NT2/D1 (cell line): ENCODE measurements around the gene AGFG2.
"Not testable (repeated sequence)": the region's sequence is repeated elsewhere in the genome, so short reads cannot be mapped to it uniquely, and the experiment has no call there.

Experiments
- DNase-seq: peaks from one replicate; pipeline ENCODE4 v3.0.0-alpha.2; 2011; ENCODE audit warnings: low read depth, low spot score
- H3K27me3 ChIP-seq: 2 replicates; pipeline ENCODE4 v1.6.0; 2011; ENCODE audit warnings: mild to moderate bottlenecking; ENCODE audit not compliant: insufficient read length, insufficient read depth
- H3K36me3 ChIP-seq: 2 replicates; pipeline ENCODE4 v1.6.1; 2011; ENCODE audit warnings: mild to moderate bottlenecking, low read length, mixed read lengths; ENCODE audit not compliant: insufficient read depth, insufficient read length
- H3K4me1 ChIP-seq: 2 replicates; pipeline ENCODE4 v1.5.1; 2011; ENCODE audit not compliant: insufficient read depth, insufficient read length
- H3K4me3 ChIP-seq: 2 replicates; pipeline ENCODE4 v1.5.1; 2011; ENCODE audit warnings: low read depth; ENCODE audit not compliant: insufficient read length
- H3K9ac ChIP-seq: 2 replicates; pipeline ENCODE4 v1.6.0; 2011; ENCODE audit warnings: low read depth; ENCODE audit not compliant: insufficient read length
- H3K9me3 ChIP-seq: 2 replicates; pipeline ENCODE4 v1.5.1; 2011; ENCODE audit warnings: mild to moderate bottlenecking, low read length; ENCODE audit not compliant: insufficient read depth
- SUZ12 ChIP-seq: IDR thresholded peaks from 2 replicates; pipeline ENCODE4 v1.6.1; 2011; ENCODE audit not compliant: insufficient read length, insufficient read depth; ENCODE audit errors: extremely low read depth
- YY1 ChIP-seq: IDR thresholded peaks from 2 replicates; pipeline ENCODE4 v1.6.1; 2011; ENCODE audit not compliant: insufficient read length, insufficient read depth
- ZNF274 ChIP-seq: IDR thresholded peaks from 2 replicates; pipeline ENCODE4 v1.6.1; 2011; ENCODE audit warnings: mild to moderate bottlenecking, low read depth, low read length

The AGFG2 gene

DNA sequence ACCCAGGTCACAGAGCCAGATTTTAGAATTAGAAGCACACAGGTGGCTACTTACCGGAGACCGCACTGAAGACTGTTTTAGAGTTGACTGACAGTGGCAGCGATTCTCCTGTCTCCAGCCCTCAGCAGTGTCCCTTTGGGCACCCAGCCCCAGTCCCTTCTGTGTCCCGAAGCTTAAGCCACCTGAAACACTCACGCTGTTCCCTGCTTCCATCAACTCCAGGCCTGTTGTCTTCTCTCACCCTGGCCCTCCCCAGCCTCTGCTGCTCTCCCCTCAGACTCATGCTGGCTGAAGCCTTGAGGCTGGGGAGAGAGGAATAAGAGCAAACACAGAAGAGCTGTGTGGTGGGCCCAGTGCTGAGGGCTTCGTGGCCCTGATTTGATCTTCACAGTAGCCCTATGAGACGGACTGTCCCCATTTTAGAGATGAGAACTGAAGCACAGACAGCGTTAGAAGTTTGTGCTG, 24.1 kb downstream of the AGFG2 start:
- H3K4me1 ChIP-seq: peaks cover 5% of the 10 kb centered on the region
- no peak overlapping the region for H3K4me3 ChIP-seq
- H3K9ac ChIP-seq: no peak overlapping the region
- peaks cover 11% of the 10 kb centered on the region for H3K36me3 ChIP-seq
- H3K27me3 ChIP-seq: no peaks in the 10 kb centered on the region
- no peaks in the 10 kb centered on the region for H3K9me3 ChIP-seq
- TF ChIP-seq SUZ12 (no peak), YY1 (no peak), ZNF274 (no peak)
- DNase-seq: no peak

DNA sequence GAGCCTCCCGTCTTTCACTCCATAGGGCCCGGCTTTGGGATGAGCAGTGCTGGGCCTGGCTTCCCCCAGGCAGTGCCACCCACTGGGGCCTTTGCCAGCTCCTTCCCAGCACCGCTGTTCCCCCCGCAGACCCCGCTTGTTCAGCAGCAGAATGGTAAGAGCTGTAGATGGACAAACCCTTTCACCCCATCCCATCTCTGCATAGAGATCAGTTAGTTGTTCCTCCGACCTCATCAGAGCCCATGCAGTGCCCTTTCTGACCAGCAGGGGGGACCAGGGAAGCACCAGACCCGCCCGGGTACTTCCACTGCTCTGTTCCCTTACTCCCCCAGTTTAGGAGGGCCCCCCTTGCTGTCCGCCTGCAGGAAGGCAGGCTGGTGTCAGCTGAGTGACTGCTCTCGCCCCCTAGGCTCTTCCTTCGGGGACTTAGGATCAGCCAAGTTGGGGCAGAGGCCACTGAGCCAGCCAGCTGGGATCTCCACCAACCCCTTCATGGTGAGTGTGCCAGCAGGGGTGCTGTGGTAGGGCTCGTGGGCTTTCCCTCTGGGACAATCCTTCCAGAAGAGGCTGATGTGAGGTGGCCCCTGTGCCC, 24.9 kb downstream of the AGFG2 start:
- Histone ChIP-seq H3K36me3 (peaks cover 11% of the 10 kb centered on the region), H3K27me3 (no peaks in the 10 kb centered on the region), H3K4me1 (peaks cover 10% of the 10 kb centered on the region), H3K9ac (no peak overlapping the region), H3K4me3 (no peak overlapping the region), H3K9me3 (no peaks in the 10 kb centered on the region)
- DNase-seq: peak; percentile 60
- TF ChIP-seq SUZ12 (no peak), ZNF274 (no peak), YY1 (no peak)

DNA sequence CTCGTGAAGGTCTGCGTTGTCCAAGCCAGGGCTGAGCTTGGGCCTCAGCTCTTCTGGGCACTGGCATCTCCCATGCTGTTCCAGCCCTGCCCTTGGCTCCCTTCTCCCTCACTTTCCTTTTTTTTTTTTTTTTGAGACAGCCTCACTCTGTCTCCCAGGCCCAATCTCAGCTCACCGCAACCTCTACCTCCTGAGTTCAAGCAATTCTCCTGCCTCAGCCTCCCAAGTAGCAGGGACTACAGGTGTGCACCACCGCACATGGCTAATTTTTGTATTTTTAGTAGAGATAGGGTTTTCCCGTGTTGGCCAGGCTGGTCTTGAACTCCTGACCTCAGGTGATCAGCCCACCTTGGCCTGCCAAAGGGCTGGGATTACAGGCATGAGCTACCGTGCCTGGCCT, 25.4 kb downstream of the AGFG2 start:
- H3K36me3 ChIP-seq: peaks cover 11% of the 10 kb centered on the region
- H3K9ac ChIP-seq, H3K9me3 ChIP-seq, H3K27me3 ChIP-seq, H3K4me3 ChIP-seq, DNase-seq: not testable (repeated sequence)
- H3K4me1 ChIP-seq: peaks cover 13% of the 10 kb centered on the region

DNA sequence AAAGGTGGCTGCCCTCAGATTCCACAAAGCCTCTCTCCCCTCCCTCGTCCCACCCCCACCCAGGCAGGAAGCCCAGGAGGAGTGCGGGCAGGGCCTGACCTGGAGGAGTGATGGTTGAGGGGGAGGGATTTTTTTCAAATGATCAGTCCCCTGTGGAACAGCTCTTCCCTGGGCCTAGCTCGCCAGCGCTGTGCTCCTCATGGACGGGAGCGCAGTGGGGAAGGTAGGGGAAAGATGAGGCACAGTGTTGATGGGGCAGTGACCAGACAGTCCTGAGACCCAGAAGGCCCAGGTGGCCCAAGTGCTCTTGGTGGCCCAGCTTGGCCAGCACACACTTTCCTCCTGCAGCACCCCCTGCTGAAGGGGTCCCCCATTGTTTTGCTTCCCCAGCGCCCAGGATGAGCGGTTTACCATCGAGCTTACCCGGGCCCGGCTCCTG, 26.1 kb downstream of the AGFG2 start:
- no peaks in the 10 kb centered on the region for H3K27me3 ChIP-seq
- no peaks in the 10 kb centered on the region for H3K9me3 ChIP-seq
- H3K4me3 ChIP-seq: no peak overlapping the region
- peaks cover 13% of the 10 kb centered on the region for H3K4me1 ChIP-seq
- no peak overlapping the region for H3K9ac ChIP-seq
- DNase-seq: no peak
- TF ChIP-seq YY1: no peak
- TF ChIP-seq ZNF274: no peak
- no peak for TF ChIP-seq SUZ12
- H3K36me3 ChIP-seq: peaks cover 11% of the 10 kb centered on the region

DNA sequence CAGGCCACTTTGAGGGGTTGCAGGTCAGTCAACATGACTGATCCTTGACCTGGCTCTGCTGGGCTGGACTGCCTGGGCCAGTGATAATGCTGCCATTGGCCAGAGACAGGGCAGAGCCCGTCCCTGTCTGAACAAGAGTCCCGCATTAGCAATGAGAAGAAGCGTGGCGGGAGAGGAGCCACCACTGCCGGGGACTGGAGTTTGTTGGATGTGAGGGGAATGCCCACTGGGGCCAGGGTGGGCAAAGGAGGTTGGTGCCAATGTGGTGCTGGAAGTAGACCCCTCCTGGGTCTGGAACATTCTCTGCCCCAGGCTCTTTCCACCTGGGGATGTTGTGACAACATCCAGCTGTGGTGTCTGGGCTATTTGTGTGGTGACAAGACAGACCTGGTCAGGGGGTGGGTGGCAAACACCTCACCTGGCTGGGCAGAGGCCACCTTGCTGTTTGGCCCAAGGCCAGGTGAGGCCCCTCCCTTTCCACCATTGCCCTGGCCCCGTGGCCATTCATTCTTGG, 27.1 kb downstream of the AGFG2 start:
- Histone ChIP-seq H3K9me3 (no peaks in the 10 kb centered on the region), H3K36me3 (peaks cover 11% of the 10 kb centered on the region), H3K4me3 (no peak overlapping the region), H3K4me1 (peaks cover 14% of the 10 kb centered on the region), H3K9ac (no peak overlapping the region), H3K27me3 (no peaks in the 10 kb centered on the region)
- no peak for DNase-seq
- no peak for TF ChIP-seq SUZ12
- TF ChIP-seq YY1: no peak
- TF ChIP-seq ZNF274: no peak

DNA sequence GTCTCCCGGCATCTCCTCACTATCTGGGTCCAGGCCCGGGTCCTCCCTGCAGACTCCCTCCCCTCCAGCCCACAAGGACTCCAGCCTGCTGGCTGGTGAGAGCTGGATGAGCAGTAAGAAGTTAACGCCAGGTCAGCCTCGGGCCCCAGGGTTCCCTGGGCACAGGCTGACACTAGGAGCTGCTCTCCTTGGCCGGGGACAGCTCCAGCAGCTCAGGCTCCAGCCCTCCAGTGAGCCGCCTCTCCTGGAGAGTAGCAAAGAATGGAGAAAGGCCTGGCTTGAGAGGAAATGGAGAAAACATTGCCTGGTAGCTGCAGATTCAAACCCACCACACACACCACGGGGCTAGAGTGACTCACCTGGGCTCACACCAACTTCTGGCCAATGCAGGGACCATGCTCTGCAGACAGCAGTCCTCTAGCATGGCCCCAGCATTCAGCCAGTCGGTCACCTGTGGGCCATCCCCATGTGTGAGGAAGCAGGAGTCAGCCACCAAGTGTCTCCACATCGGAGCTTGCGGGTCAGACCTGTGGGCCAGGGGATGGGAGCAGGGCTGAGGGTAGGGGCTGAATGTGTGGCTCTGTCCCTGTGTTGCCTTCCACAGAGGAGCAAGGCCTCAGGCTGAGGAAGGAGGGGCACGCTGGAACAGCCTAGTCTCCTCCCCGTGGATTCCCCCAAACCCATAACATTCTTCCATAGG, 28.2 kb downstream of the AGFG2 start:
- Histone ChIP-seq H3K27me3 (no peaks in the 10 kb centered on the region), H3K36me3 (peaks cover 7% of the 10 kb centered on the region), H3K4me3 (no peak overlapping the region), H3K9ac (peak overlapping the region; percentile 7), H3K9me3 (no peaks in the 10 kb centered on the region), H3K4me1 (peaks cover 18% of the 10 kb centered on the region)
- TF ChIP-seq SUZ12 (no peak), ZNF274 (no peak), YY1 (no peak)
- DNase-seq: no peak

DNA sequence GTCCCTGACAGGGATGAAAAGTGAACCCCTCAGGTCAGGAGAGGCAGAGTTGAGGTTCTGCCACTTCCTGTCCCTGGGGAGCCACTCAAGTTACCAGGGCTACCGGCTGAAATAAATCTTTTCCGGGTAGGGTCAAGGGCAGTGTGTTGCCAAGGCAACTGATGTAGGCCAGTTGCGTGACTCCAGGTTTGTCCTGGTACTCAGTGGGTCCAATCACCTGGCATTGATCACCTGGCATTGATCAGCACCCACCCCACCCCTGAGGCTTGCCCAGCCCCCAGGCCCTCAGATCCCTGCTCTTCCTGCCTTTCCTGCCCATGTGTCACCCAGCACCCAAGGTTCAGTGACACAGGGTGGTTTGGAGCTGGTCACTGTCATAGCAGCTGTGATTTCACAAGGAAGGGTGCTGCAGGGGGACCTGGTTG, 28.8 kb downstream of the AGFG2 start:
- H3K27me3 ChIP-seq: no peaks in the 10 kb centered on the region
- TF ChIP-seq YY1 (no peak), ZNF274 (no peak), SUZ12 (no peak)
- DNase-seq: no peak

More for the DNA sequence above, 28.8 kb downstream of the AGFG2 start:
- peaks cover 7% of the 10 kb centered on the region for H3K36me3 ChIP-seq
- H3K4me3 ChIP-seq: no peak overlapping the region
- peaks cover 19% of the 10 kb centered on the region for H3K4me1 ChIP-seq
- H3K9me3 ChIP-seq: no peaks in the 10 kb centered on the region
- no peak overlapping the region for H3K9ac ChIP-seq
